Measurements from ENCODE around the gene VASP.

DNA sequence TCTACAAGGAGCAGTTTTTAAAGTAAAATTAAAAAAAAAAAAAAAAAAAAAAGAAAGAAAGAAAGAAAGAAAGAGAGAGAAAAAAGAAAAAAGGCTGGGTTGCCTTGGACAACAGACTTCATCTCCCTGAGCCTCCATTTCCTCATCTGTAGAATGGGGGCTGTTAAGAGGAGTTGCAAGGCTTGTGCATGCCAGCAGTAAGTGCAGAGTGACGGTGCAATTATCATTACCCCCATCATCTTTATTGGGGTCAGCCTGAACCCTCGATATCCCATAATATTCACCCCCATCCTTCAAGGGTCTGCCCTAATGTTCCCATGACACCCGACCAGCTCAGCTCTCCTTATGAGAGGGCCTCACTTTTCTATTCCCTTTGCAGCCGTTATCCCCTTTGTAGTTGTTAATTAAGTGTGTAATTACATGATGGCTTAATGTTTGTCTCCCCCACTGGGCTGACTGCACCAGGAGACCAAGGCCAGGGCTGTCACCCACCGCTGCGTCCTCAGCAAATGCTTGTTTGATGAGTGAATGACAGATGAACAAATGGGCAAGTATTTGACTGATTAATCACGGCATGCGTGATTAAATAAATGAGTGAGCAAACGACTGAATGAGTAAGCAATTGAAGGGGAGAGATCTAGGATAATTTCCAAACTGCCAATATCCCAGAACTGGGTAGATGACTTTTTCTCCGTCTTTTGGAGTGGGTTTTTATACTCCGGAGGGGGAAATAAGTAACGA lies 29.4 kb upstream of the VASP start:
- TF ChIP-seq, protein P1, sequence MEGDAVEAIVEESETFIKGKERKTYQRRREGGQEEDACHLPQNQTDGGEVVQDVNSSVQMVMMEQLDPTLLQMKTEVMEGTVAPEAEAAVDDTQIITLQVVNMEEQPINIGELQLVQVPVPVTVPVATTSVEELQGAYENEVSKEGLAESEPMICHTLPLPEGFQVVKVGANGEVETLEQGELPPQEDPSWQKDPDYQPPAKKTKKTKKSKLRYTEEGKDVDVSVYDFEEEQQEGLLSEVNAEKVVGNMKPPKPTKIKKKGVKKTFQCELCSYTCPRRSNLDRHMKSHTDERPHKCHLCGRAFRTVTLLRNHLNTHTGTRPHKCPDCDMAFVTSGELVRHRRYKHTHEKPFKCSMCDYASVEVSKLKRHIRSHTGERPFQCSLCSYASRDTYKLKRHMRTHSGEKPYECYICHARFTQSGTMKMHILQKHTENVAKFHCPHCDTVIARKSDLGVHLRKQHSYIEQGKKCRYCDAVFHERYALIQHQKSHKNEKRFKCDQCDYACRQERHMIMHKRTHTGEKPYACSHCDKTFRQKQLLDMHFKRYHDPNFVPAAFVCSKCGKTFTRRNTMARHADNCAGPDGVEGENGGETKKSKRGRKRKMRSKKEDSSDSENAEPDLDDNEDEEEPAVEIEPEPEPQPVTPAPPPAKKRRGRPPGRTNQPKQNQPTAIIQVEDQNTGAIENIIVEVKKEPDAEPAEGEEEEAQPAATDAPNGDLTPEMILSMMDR (conservative IDR thresholded peaks at IDR 0.05 in 1 of 2, IDR thresholded peaks at IDR 0.05 in 1 of 2; ENCODE audit: low read depth in 1 of 2, low read length in 2 of 2) = no peak
- no peak for TF ChIP-seq EZH2 (IDR thresholded peaks at IDR 0.05; ENCODE audit: low read length, missing control alignments)

All from fibroblast of lung (primary cell).